Measurements from ENCODE around the gene STIL.

The STIL gene

GRCh38 chr1:47232187-47232874 is 81.6 kb downstream of the STIL start, which contains the start of gene TAL1:
Gene TAL1, minus strand, starts transcription at chr1:47232225. Its CDS starts 6,337 bp downstream, at chr1:47225888.
- no peak for DNase-seq

- no peak for DNase-seq
Observed at GRCh38 chr1:47231301-47232186, 82.4 kb downstream of the STIL start.

GRCh38 chr1:47230692-47231300 is 83.2 kb downstream of the STIL start:
- no peak for DNase-seq

GRCh38 chr1:47229886-47230691 is 83.9 kb downstream of the STIL start:
- no peak for DNase-seq

DNA sequence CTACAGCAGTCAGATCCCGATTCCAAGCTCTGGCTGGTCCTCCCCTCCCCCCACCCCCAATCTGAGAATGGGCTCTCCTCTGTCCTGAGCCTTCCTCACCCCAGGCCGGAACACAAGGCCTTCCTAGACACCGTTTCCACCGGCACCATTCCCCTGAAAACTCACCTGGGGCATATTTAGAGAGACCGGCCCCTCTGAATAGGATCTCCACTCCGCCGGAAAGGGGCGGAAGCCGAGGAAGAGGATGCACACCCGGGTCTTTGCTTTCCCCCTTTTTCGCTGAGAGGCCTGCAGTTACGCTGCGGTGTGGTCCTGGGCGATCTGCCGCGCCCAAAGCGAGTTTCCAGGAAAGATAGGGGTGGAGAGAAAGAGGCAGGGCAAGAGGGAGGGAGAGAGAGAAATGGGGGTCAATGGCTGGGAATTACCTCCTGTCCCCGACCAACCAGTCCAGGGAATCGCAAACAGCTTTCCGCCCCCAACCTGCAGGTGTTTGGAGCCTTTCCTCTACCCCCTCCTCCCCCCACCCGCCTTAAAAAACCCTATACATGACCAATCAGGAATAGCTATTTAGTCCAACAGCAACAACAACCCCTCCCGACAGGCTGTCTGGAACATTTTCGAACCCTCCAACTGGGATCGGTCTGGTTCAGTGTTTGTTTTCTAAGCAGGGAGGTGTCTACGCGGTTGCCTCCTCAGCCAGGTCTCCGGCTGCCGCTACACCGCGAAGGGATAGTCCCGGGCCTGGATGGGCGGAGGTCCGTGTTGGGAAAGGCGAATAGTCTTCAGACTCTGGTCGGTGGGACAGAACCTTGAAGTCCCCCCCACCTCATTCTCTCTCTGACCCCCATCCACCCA is 84.7 kb downstream of the STIL start:
- DNase-seq: no peak

DNA sequence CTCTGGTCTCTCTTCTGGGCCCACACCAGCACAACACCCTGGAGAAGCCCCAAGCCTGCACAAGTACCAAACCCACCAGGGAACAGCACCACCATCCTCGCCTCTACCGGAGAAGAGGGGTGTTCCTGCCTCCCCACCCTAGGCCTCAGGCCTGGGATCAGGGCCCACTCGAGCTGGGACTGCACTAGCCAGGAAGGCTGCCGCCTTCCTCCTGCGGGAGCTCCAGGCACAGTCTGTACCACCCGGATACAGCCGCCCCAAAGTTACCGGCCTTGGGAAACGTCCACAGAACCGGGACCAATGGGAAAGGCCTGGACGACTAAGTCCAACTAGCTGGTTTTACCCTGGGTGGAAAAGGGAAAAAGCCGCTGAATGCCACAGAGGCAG is 85.3 kb downstream of the STIL start:
- no peak for DNase-seq

GRCh38 chr1:47227341-47228232 is 86.4 kb downstream of the STIL start:
- no peak for DNase-seq

DNA sequence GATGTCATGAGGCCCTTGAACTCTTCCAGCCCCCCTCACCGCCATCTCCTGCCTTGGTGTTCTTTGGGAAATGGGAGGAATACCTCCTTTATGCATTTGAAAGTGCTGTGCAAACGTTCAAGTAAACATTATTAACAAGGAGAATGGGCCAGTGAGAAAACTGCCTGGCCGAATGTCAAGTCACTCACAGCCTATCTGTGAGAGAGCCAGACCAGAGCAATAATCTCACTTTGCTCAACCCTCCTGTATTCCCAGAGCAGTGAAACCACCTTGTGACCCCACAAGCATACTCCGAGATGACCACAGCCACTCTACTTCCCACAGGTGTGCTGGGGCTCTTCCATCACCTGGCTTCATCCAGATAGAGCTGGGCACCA is 87.1 kb downstream of the STIL start:
- DNase-seq: no peak

DNA sequence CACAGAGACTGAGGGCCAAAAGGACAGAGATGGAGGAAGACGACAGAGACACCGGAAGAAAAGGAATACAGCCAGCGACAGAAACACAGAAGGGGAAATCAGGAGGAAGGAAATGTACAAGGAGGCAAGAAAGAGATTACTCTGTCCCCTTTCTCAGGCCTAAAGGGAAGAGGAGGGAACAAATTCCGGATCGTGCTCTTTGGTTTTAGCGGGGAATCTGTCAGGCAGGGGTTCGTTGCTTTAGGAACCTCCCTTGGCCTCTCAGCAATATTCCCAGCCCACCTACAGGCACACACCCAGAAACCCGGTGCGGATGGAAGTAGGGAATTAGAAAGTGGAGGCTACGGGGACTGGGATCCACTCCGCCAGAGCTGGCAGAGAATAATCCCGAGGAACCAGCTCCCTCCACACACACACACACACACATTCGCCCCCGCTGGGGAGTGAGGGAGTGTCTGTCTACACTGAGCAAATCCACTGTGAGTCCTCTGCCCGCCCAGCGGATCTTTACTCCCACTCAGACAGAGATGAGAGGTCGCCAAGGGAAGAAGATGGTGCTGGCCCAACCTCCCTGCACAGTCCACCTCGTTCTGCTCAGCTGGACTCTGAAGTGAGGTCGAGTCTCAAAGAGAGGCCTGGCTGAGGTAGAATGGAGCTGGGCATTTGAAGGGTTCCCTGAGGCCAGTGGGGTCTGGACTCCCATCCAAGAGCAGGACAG is 87.7 kb downstream of the STIL start:
- no peak for DNase-seq

GRCh38 chr1:47225430-47226100 is 88.4 kb downstream of the STIL start:
- DNase-seq: no peak

- no peak for DNase-seq
Observed at GRCh38 chr1:47224676-47225399, 89.1 kb downstream of the STIL start.

- no peak for DNase-seq
Observed at GRCh38 chr1:47223921-47224675, 89.8 kb downstream of the STIL start.

- no peak for DNase-seq
Observed at GRCh38 chr1:47223174-47223920, 90.6 kb downstream of the STIL start.

- no peak for DNase-seq
Observed at GRCh38 chr1:47222476-47222875, 91.5 kb downstream of the STIL start.

DNA sequence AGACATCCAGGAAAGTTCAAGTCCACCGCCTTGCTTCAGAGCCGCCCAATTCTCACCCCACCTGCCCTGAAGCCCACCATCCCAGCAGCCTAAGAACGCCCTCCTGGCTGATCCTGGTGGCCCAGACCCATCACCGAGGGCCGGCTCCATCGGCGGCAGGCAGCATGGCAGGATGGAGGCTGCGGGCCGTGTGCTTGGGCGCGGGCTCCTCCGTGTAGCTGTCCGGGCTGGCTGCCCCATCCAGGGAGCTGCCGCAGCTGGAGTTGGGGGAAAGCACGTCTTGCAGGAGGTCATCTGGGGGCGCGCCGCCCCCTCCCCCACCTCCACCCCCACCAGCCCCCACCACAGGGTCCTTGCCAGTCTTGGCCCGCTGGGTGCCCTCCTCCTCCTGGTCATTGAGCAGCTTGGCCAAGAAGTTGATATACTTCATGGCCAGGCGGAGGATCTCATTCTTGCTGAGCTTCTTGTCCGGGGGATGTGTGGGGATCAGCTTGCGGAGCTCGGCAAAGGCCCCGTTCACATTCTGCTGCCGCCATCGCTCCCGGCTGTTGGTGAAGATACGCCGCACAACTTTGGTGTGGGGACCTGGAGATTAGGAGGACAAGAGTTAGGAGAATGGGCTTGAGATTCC is 94.2 kb downstream of the STIL start:
- no peak for DNase-seq

- DNase-seq: no peak
Observed at GRCh38 chr1:47219001-47219400, 94.9 kb downstream of the STIL start.
